Coronary artery (tissue), 2 donors: ENCODE data around the gene FAT1.

ENCODE experiments used
- DNase-seq: peaks from one replicate; pipeline ENCODE4 v3.0.0-alpha.2; 2017; ENCODE audit warnings: low spot score
- H3K27ac ChIP-seq, 2 donors: fragments of 200-600 bp; sonication (generic); one replicate each; pipeline ENCODE4 v1.5.1; 2016 to 2019
- H3K4me3 ChIP-seq: fragments of 200-600 bp; sonication (generic); 2 replicates; pipeline ENCODE4 v1.5.1; 2016; ENCODE audit warnings: mild to moderate bottlenecking, moderate library complexity
- TF ChIP-seq, protein P1 (sequence below): fragments of 200-600 bp; sonication (generic); IDR thresholded peaks from one replicate; pipeline ENCODE4 v1.5.1; 2019; ENCODE audit warnings: antibody characterized with exemption

Gene FAT1

GRCh38 chr4:186688150-186688943 is 35.3 kb downstream of the FAT1 start:
- no peak for DNase-seq
- H3K4me3 ChIP-seq, result no peak overlapping the region
- TF ChIP-seq, protein P1, sequence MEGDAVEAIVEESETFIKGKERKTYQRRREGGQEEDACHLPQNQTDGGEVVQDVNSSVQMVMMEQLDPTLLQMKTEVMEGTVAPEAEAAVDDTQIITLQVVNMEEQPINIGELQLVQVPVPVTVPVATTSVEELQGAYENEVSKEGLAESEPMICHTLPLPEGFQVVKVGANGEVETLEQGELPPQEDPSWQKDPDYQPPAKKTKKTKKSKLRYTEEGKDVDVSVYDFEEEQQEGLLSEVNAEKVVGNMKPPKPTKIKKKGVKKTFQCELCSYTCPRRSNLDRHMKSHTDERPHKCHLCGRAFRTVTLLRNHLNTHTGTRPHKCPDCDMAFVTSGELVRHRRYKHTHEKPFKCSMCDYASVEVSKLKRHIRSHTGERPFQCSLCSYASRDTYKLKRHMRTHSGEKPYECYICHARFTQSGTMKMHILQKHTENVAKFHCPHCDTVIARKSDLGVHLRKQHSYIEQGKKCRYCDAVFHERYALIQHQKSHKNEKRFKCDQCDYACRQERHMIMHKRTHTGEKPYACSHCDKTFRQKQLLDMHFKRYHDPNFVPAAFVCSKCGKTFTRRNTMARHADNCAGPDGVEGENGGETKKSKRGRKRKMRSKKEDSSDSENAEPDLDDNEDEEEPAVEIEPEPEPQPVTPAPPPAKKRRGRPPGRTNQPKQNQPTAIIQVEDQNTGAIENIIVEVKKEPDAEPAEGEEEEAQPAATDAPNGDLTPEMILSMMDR, result no peak
- no peak overlapping the region for H3K27ac ChIP-seq

DNA sequence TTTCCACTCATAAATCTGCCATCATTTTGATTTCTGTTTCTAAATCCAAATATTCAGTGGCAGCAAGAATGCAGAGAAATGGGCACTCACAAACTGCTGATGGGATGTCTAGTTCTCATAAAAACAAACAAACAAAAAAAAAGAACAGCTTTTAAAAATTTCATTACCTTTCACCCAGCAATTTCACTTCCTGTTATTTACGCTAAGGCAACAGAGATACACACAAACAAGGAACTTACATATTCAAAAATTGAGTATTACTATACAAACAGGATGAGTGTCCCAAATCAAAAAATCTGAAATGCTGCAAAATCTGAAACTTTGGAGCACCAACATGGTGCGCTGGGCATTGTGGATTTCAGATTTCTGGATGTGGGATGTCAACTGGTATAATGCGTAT is 36.4 kb downstream of the FAT1 start:
- DNase-seq, result no peak
- TF ChIP-seq, protein P1, result no peak
- no peak overlapping the region for H3K4me3 ChIP-seq
- H3K27ac ChIP-seq, result no peak overlapping the region

DNA sequence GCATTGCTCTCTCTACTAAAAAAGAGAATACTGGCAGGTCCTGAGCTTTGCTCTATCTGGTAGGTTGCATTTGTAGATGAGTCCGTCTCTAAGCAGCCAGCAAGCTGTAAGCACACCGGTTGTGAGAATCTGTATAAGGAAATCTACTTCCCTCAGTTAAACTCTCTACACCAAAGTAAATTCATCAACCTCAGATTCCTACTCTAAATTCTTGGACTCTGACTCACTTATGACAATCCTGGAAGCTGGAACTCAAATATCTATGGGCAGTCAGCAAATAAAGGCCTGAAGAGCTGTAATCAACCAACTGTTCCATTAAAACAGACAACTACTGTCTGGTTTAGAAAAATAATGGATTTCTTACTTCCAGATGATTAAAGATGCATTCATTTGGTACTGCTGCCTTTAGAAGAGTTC is 37.9 kb downstream of the FAT1 start:
- DNase-seq, result no peak
- H3K27ac ChIP-seq, result peak overlapping the region in 1 of 2 donors; percentile 43
- TF ChIP-seq, protein P1, result no peak

GRCh38 chr4:186684889-186685309 is 38.8 kb downstream of the FAT1 start:
- DNase-seq, result no peak

More for the DNA sequence above, 37.9 kb downstream of the FAT1 start:
- H3K4me3 ChIP-seq, result no peak overlapping the region

DNA sequence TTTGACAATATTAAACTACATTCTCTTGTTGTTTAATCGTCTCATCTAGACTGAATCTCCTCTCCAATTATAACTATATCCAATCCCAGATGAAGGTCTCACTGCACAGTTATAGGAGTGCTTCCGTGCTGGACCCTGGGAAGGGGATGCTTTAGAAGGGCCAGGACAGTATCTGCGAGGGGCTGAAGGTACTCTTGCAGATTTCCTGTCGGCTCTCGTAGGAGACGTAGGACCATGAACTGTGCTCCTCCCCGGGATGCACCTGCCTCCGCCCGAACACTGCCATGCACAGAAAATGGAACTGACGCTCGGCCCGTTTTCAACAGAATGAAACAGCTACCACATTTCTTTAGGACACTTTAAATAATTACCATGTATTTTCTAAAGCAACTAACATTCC is 39.4 kb downstream of the FAT1 start:
- no peak for DNase-seq
- Histone ChIP-seq H3K4me3 (no peak overlapping the region), H3K27ac (no peak overlapping the region)
- TF ChIP-seq, protein P1, result no peak

More at GRCh38 chr4:186684889-186685309, 38.8 kb downstream of the FAT1 start:
- H3K27ac ChIP-seq, result no peak overlapping the region
- H3K4me3 ChIP-seq, result no peak overlapping the region
- TF ChIP-seq, protein P1, result no peak

DNA sequence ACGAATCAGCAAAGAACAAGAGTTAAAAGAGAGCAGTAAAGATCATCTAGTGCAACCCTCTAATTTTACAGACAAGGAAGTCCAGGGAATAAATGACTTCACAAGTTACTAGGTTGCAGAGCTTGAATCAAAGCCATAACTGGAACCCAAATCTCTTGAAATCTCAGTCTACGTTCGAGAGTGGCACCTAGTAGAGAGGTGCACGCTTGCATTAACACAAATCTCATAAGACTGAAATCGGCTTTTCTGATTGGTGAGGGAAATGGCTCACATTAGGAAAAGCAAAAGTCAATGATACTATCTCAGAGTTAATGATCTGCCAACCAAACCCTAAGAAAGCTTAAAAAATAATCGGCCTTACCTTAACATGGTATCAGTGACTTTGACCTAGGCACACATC is 43.0 kb downstream of the FAT1 start:
- H3K4me3 ChIP-seq, result no peak overlapping the region
- TF ChIP-seq, protein P1, result no peak
- no peak overlapping the region for H3K27ac ChIP-seq
- DNase-seq, result no peak
